ENCODE data around the gene TOB2.

The TOB2 gene

DNA sequence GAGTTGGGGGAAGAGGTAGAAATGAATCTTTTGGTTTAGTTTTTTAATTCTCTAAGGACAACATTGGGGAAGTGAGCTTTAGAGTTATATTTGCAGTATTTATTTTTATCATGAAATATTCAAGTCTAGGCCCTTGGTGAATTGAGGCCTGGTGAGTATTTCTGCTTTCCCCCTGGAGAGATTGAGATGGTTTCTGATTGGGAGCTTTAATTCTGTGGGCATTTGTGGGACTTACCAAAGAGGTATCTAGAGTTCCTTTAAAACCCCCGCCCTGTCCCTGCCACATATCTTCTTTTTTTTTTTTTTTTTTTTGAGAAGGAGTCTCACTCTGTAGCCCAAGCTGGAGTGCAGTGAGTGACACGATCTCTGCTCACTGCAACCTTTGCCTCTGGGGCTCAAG, 31.9 kb upstream of the TOB2 start:
- no peak overlapping the region for H3K9ac ChIP-seq (ENCODE audit: low read length)
- H3K4me2 ChIP-seq (ENCODE audit: low read depth, low read length, poor library complexity, severe bottlenecking) = no peak overlapping the region
- H3K79me2 ChIP-seq (ENCODE audit: insufficient read depth, low read length) = peaks cover 81% of the 10 kb centered on the region
- H3K27me3 ChIP-seq (ENCODE audit: low read length) = no peaks in the 10 kb centered on the region
- H3F3A ChIP-seq (ENCODE audit: insufficient read depth) = 0 out of 2 replicates have a peak, but pooled peaks cover 2% of the 10 kb centered on the region
- H3K27ac ChIP-seq (ENCODE audit: low read depth, low read length) = peak overlapping the region; percentile 23; the same call in 1 of the 2 replicates
- H3K4me3 ChIP-seq (ENCODE audit: insufficient read depth, low read length, poor library complexity, severe bottlenecking) = no peak overlapping the region
- no peaks in the 10 kb centered on the region for H3K9me3 ChIP-seq (ENCODE audit: insufficient read depth, low read length)
- TF ChIP-seq EZH2phosphoT487 (conservative IDR thresholded peaks at IDR 0.05; ENCODE audit: low read length) = no peak
- TF ChIP-seq, protein P1, sequence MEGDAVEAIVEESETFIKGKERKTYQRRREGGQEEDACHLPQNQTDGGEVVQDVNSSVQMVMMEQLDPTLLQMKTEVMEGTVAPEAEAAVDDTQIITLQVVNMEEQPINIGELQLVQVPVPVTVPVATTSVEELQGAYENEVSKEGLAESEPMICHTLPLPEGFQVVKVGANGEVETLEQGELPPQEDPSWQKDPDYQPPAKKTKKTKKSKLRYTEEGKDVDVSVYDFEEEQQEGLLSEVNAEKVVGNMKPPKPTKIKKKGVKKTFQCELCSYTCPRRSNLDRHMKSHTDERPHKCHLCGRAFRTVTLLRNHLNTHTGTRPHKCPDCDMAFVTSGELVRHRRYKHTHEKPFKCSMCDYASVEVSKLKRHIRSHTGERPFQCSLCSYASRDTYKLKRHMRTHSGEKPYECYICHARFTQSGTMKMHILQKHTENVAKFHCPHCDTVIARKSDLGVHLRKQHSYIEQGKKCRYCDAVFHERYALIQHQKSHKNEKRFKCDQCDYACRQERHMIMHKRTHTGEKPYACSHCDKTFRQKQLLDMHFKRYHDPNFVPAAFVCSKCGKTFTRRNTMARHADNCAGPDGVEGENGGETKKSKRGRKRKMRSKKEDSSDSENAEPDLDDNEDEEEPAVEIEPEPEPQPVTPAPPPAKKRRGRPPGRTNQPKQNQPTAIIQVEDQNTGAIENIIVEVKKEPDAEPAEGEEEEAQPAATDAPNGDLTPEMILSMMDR (IDR thresholded peaks at IDR 0.05; ENCODE audit: insufficient read depth, low read length, poor library complexity, severe bottlenecking) = no peak
- no peaks in the 10 kb centered on the region for H4K20me1 ChIP-seq (ENCODE audit: low read depth, low read length)
- no peaks in the 10 kb centered on the region for H3K9me2 ChIP-seq (replicated peaks; ENCODE audit: insufficient read depth, low read length)
- H2AFZ ChIP-seq (ENCODE audit: low read depth, low read length, severe bottlenecking) = no peak overlapping the region
- H3K36me3 ChIP-seq (ENCODE audit: low read length) = no peaks in the 10 kb centered on the region

DNA sequence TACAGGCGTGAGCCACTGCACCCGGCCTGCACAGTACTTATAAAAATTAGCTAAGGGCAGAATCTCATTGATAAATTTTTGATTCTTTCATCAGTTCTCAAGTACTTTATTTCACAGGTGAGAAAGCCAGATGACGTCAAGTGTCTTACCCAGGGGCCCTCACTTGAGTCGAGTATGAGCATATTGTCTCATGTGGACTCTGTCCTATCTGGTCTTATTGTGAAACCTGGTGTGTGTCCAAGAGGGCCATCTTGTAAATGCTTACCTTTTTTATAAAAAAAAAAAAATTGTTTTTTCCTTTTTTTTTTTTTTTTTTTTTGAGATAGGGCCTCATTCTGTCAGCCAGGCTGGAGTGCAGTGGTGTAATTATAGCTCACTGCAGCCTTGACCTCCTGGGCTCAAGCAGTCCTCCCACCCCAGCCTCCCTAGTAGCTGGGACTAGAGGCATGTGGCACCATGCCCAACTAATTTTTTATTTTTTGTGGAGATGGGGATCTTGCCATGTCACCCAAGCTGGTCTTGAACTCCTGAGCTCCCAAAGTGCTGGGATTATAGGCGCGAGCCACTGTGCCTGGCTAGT, 28.4 kb upstream of the TOB2 start:
- no peaks in the 10 kb centered on the region for H3K36me3 ChIP-seq (ENCODE audit: low read length)

GRCh38 chr22:41471568-41471967, 25.0 kb upstream of the TOB2 start:
- H3K4me2 ChIP-seq (ENCODE audit: low read depth, low read length, poor library complexity, severe bottlenecking) = peak overlapping the region; percentile 1

More for the DNA sequence above, 28.4 kb upstream of the TOB2 start:
- H2AFZ ChIP-seq (ENCODE audit: low read depth, low read length, severe bottlenecking) = no peak overlapping the region
- H3K4me2 ChIP-seq (ENCODE audit: low read depth, low read length, poor library complexity, severe bottlenecking) = no peak overlapping the region
- no peaks in the 10 kb centered on the region for H4K20me1 ChIP-seq (ENCODE audit: low read depth, low read length)
- no peak for TF ChIP-seq EZH2phosphoT487 (conservative IDR thresholded peaks at IDR 0.05; ENCODE audit: low read length)
- TF ChIP-seq, protein P1 (IDR thresholded peaks at IDR 0.05; ENCODE audit: insufficient read depth, low read length, poor library complexity, severe bottlenecking) = no peak
- H3K4me3 ChIP-seq (ENCODE audit: insufficient read depth, low read length, poor library complexity, severe bottlenecking) = no peak overlapping the region
- H3K27ac ChIP-seq (ENCODE audit: low read depth, low read length) = no peak overlapping the region
- H3F3A ChIP-seq (ENCODE audit: insufficient read depth) = 0 out of 2 replicates have a peak, but pooled peaks cover 2% of the 10 kb centered on the region
- peaks cover 82% of the 10 kb centered on the region for H3K79me2 ChIP-seq (ENCODE audit: insufficient read depth, low read length)
- no peaks in the 10 kb centered on the region for H3K27me3 ChIP-seq (ENCODE audit: low read length)
- H3K9me2 ChIP-seq (replicated peaks; ENCODE audit: insufficient read depth, low read length) = no peaks in the 10 kb centered on the region
- no peak overlapping the region for H3K9ac ChIP-seq (ENCODE audit: low read length)
- H3K9me3 ChIP-seq (ENCODE audit: insufficient read depth, low read length) = no peaks in the 10 kb centered on the region

More at GRCh38 chr22:41471568-41471967, 25.0 kb upstream of the TOB2 start:
- Histone ChIP-seq H4K20me1 (ENCODE audit: low read depth, low read length) (no peaks in the 10 kb centered on the region), H3K27ac (ENCODE audit: low read depth, low read length) (no peak overlapping the region), H3K4me3 (ENCODE audit: insufficient read depth, low read length, poor library complexity, severe bottlenecking) (no peak overlapping the region), H3K79me2 (ENCODE audit: insufficient read depth, low read length) (peaks cover 83% of the 10 kb centered on the region), H3K36me3 (ENCODE audit: low read length) (0 out of 2 replicates have a peak, but pooled peaks cover under 1% of the 10 kb centered on the region), H3F3A (ENCODE audit: insufficient read depth) (no peaks in the 10 kb centered on the region), H3K9me3 (ENCODE audit: insufficient read depth, low read length) (no peaks in the 10 kb centered on the region), H3K9me2 (replicated peaks; ENCODE audit: insufficient read depth, low read length) (no peaks in the 10 kb centered on the region), H3K9ac (ENCODE audit: low read length) (no peak overlapping the region), H3K27me3 (ENCODE audit: low read length) (no peaks in the 10 kb centered on the region), H2AFZ (ENCODE audit: low read depth, low read length, severe bottlenecking) (no peak overlapping the region)
- TF ChIP-seq, protein P1 (IDR thresholded peaks at IDR 0.05; ENCODE audit: insufficient read depth, low read length, poor library complexity, severe bottlenecking) = no peak
- TF ChIP-seq EZH2phosphoT487 (conservative IDR thresholded peaks at IDR 0.05; ENCODE audit: low read length) = no peak
